Smooth muscle cell (in vitro differentiated cells): ENCODE results near the gene IL33. TPM values are rescaled to one million over a fixed set of nuclear protein-coding genes. Genes with fewer than 3 reads are reported as not detected.

Source experiments
- DNase-seq: peaks from one replicate; lab custom pipeline; 2025; ENCODE audit not compliant: unreplicated experiment; lab: John Stamatoyannopoulos, UW
- H2AFZ ChIP-seq: fragments of 200-600 bp; sonication (generic); 2 replicates; pipeline ENCODE4 v1.6.0; 2016; ENCODE audit warnings: antibody characterized with exemption, low read depth, mild to moderate bottlenecking
- H3F3A ChIP-seq: fragments of 200-600 bp; sonication (generic); 2 replicates; pipeline ENCODE4 v1.6.0; 2017; ENCODE audit warnings: antibody characterized with exemption, low read depth
- H3K27ac ChIP-seq: fragments of 200-600 bp; sonication (generic); 2 replicates; pipeline ENCODE4 v1.5.1; 2016; ENCODE audit warnings: low read depth, mild to moderate bottlenecking
- H3K27me3 ChIP-seq: fragments of 200-600 bp; sonication (generic); 2 replicates; pipeline ENCODE4 v1.6.1; 2016; ENCODE audit warnings: low read depth, mild to moderate bottlenecking
- H3K36me3 ChIP-seq: fragments of 200-600 bp; sonication (generic); 2 replicates; pipeline ENCODE4 v1.5.1; 2016; ENCODE audit warnings: low read depth
- H3K4me1 ChIP-seq: fragments of 200-600 bp; sonication (generic); 2 replicates; pipeline ENCODE4 v1.5.1; 2016; ENCODE audit warnings: low read depth
- H3K4me2 ChIP-seq: fragments of 200-600 bp; sonication (generic); 2 replicates; pipeline ENCODE4 v1.6.0; 2016; ENCODE audit warnings: mild to moderate bottlenecking
- H3K4me3 ChIP-seq: fragments of 200-600 bp; sonication (generic); 2 replicates; pipeline ENCODE4 v1.5.1; 2016; ENCODE audit warnings: mild to moderate bottlenecking
- H3K79me2 ChIP-seq: fragments of 200-600 bp; sonication (generic); 2 replicates; pipeline ENCODE4 v1.6.0; 2016; ENCODE audit warnings: low read depth, mild to moderate bottlenecking
- H3K9ac ChIP-seq: fragments of 200-600 bp; sonication (generic); 2 replicates; pipeline ENCODE4 v1.6.0; 2016; ENCODE audit warnings: low read depth
- H3K9me3 ChIP-seq: fragments of 200-600 bp; sonication (generic); replicated peaks from 2 replicates; pipeline ENCODE4 v1.5.1; 2016; ENCODE audit warnings: low read depth
- H4K20me1 ChIP-seq: fragments of 200-600 bp; sonication (generic); 2 replicates; pipeline ENCODE4 v1.6.0; 2016; ENCODE audit warnings: low read depth
- WGBS: methylation state at CpG from one replicate; pipeline ENCODE4 v1.1.7; 2016; ENCODE audit warnings: low lambda C conversion rate; 5-methylcytosine and 5-hydroxymethylcytosine counted together
- polyA plus RNA-seq: library from polyadenylated mRNA; unstranded; fragments of >200 nt; fragmentation: Nextera tagmentation; extraction: Ambion mirVana; gene quantifications from 2 replicates; pipeline ENCODE4 v1.2.1, GENCODE V29; 2016
- total RNA-seq: library from RNA; depleted of rRNA; stranded (reverse); fragments of >200 nt; gene quantifications from 2 replicates; pipeline ENCODE4 v1.2.3, GENCODE V29; 2014
- TF ChIP-seq, protein P1 (sequence below): fragments of 200-600 bp; sonication (generic); IDR thresholded peaks from 2 replicates; pipeline ENCODE4 v1.5.1; 2017; ENCODE audit warnings: borderline replicate concordance, mild to moderate bottlenecking, antibody characterized with exemption; ENCODE audit not compliant: insufficient read depth, poor library complexity, severe bottlenecking

The IL33 gene
- total and polyA plus RNA-seq, 2 experiments from 2014 or later, result 6.7 to 14.4 TPM

DNA sequence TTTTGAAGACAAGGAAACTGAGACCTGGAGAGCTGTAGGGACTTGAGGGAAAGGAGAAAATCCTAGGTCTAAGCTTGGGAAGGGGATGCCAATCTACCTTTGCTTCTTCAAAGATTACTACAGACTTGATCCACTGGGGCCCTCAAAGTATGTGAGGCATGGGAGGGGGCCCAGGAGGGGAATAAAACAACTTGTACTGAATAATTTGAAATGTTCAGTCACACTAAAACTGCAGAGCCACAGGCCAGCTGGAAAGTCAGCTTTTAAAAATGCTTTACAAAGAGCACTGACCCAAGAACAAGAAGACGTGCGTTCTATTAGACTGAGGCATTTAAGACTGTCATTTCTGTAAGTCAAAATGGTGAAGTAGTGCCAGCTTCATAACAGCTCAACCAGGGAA, 13.6 kb downstream of the IL33 start:
- DNase-seq, result no peak
- Histone ChIP-seq H3K4me2 (no peak overlapping the region), H3K4me1 (no peaks in the 10 kb centered on the region), H3K27me3 (no peaks in the 10 kb centered on the region), H3K4me3 (no peak overlapping the region), H2AFZ (peak overlapping the region; percentile 45), H4K20me1 (no peaks in the 10 kb centered on the region), H3K9me3 (no peaks in the 10 kb centered on the region), H3K36me3 (no peaks in the 10 kb centered on the region), H3K9ac (no peak overlapping the region), H3K27ac (no peak overlapping the region), H3K79me2 (no peaks in the 10 kb centered on the region), H3F3A (no peaks in the 10 kb centered on the region)
- WGBS, result 75% methylated on average over 2 of the region's 2 CpGs
- TF ChIP-seq, protein P1, sequence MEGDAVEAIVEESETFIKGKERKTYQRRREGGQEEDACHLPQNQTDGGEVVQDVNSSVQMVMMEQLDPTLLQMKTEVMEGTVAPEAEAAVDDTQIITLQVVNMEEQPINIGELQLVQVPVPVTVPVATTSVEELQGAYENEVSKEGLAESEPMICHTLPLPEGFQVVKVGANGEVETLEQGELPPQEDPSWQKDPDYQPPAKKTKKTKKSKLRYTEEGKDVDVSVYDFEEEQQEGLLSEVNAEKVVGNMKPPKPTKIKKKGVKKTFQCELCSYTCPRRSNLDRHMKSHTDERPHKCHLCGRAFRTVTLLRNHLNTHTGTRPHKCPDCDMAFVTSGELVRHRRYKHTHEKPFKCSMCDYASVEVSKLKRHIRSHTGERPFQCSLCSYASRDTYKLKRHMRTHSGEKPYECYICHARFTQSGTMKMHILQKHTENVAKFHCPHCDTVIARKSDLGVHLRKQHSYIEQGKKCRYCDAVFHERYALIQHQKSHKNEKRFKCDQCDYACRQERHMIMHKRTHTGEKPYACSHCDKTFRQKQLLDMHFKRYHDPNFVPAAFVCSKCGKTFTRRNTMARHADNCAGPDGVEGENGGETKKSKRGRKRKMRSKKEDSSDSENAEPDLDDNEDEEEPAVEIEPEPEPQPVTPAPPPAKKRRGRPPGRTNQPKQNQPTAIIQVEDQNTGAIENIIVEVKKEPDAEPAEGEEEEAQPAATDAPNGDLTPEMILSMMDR, result no peak

DNA sequence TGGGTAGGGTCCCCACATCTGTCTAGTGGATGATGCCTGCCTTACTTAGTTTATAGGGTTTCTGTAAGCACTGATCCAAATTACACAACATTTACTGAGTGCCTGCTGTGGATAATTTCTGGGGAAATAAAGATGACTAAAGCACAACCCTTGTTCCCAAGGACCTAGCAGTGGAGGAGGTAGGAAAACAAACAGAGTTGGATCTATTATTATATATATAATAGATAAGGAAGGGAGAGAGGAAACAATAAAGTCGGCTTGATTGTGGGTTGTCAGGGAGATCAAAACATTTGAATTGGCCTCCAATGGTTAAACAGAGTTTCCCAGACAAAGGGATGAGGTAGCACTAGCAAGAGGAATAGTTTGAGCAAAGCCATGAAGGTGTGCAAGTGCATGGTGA, 14.0 kb downstream of the IL33 start:
- Histone ChIP-seq H3K79me2 (no peaks in the 10 kb centered on the region), H3K9ac (no peak overlapping the region), H4K20me1 (no peaks in the 10 kb centered on the region), H3K4me3 (no peak overlapping the region), H3F3A (no peaks in the 10 kb centered on the region), H3K36me3 (no peaks in the 10 kb centered on the region), H3K9me3 (no peaks in the 10 kb centered on the region), H3K4me1 (no peaks in the 10 kb centered on the region), H3K4me2 (no peak overlapping the region), H2AFZ (peak overlapping the region; percentile 45), H3K27ac (no peak overlapping the region), H3K27me3 (no peaks in the 10 kb centered on the region)
- 60% methylated on average over 1 of the region's 1 CpG for WGBS
- DNase-seq, result no peak
- TF ChIP-seq, protein P1, result no peak

DNA sequence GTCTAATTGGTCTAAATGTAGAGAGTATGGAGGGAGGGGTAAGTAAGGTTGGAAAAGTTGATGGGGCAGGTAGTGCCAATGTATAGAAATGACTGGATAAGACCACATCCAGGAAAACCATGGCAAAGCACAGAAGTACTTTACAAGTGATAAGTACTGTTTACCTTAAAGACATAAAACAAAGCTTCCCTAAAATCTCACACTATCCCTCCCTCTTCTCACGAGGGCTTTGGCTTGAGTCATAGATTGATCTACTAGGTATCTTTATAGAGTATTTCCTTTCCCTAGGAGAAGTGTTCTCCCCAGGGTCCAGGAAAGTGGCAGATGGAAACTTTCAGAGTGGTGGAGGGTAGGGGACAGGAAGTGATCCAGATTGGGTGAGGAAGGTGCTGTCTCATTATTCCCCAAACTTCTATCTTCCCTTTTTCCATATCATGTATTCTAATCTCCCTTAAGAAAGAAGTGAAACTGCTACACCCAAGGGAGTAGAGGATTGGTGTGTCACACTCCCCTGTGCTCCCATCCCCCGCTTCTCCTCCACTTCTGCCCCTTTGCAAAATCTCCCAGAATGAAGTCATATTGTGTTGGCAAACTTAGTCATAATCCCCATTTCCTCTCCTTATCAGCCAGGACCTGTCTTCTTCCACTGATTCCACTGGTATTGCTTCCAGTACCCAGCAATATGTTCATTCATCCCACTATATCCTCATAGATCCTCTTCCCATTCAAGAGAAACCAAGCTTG, 14.6 kb downstream of the IL33 start:
- no peak overlapping the region for H2AFZ ChIP-seq

More for the DNA sequence above, 14.6 kb downstream of the IL33 start:
- H3K79me2 ChIP-seq, result no peaks in the 10 kb centered on the region
- H3K27ac ChIP-seq, result no peak overlapping the region
- H3K4me3 ChIP-seq, result no peak overlapping the region
- H3K4me2 ChIP-seq, result no peak overlapping the region
- H4K20me1 ChIP-seq, result no peaks in the 10 kb centered on the region
- no peaks in the 10 kb centered on the region for H3K9me3 ChIP-seq
- no peak overlapping the region for H3K9ac ChIP-seq
- H3K4me1 ChIP-seq, result no peaks in the 10 kb centered on the region
- DNase-seq, result no peak
- no peaks in the 10 kb centered on the region for H3F3A ChIP-seq
- H3K36me3 ChIP-seq, result no peaks in the 10 kb centered on the region
- no peaks in the 10 kb centered on the region for H3K27me3 ChIP-seq
- TF ChIP-seq, protein P1, result no peak
- 57% methylated on average over 2 of the region's 2 CpGs for WGBS
